ENCODE measurements around the gene ACRBP.

DNA sequence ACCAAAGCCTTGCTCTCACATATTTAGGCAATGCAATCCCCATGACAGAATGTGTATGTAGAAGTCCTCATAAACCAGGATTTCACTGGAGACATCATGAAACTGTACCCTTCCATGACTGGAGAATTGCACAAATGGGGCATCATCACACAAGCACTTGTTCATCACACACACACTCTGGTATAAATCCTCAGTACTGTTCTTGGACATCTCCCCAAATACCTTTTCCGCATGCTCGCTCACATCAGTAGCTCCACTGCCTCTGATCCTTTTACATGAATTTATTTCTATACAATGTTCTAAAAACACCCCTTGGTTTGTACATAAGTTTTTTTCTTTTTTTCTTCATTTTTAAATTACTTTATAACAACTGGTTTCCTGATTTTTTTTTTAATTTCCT lies 19.0 kb upstream of the ACRBP start:
- TF ChIP-seq, protein P1, sequence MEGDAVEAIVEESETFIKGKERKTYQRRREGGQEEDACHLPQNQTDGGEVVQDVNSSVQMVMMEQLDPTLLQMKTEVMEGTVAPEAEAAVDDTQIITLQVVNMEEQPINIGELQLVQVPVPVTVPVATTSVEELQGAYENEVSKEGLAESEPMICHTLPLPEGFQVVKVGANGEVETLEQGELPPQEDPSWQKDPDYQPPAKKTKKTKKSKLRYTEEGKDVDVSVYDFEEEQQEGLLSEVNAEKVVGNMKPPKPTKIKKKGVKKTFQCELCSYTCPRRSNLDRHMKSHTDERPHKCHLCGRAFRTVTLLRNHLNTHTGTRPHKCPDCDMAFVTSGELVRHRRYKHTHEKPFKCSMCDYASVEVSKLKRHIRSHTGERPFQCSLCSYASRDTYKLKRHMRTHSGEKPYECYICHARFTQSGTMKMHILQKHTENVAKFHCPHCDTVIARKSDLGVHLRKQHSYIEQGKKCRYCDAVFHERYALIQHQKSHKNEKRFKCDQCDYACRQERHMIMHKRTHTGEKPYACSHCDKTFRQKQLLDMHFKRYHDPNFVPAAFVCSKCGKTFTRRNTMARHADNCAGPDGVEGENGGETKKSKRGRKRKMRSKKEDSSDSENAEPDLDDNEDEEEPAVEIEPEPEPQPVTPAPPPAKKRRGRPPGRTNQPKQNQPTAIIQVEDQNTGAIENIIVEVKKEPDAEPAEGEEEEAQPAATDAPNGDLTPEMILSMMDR (IDR thresholded peaks at IDR 0.05), result no peak
- TF ChIP-seq POLR2A (IDR thresholded peaks at IDR 0.05), result no peak
